NCI-H2196 (cell line): ENCODE results near the gene TFEB.

Experiments used
- DNase-seq: peaks from one replicate; lab custom pipeline; 2025; ENCODE audit not compliant: unreplicated experiment; lab: John Stamatoyannopoulos, UW

Gene TFEB

DNA sequence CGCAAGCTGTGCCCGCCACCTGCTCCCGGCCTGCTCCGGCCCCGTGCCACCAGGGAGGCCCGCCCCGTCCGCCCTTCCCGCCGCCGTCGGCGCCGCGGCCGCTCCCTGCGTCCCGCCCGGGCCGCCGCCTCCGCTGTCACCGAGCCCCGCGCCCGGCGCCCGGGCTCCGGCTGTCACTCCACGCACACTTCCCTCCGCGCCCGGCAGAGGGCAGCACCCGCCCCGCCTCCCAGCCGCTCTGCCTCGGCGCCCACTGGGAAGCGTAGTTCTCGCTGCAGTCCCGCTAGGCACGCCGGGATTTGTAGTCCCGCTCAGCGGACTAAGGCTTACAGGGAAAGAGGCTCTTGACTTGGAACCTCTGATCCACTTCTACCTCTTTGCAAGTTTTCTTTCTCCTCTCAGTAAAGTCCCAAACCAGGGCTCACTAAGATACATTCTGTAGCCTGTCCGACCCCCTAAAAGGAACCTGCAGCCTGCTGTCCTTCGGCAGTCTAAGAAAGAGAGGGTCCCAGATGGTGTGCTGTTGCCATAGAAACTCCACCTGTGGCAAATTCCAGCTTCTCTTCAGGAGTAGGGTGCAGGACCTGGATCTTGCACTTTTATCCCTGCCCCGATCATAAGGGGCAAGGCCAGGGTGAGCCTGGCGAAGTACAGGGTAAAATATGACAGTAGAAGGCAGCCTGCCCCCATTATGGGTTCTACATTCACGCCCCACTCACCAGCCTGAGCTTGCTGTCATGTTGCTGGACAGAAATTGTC lies at the start of gene TFEB:
Gene TFEB, minus strand, starts transcription at position 182 of the 759 bp plus-strand sequence. CDS start 44,395 bp downstream, outside the sequence.
- DNase-seq = peak; percentile 95

DNA sequence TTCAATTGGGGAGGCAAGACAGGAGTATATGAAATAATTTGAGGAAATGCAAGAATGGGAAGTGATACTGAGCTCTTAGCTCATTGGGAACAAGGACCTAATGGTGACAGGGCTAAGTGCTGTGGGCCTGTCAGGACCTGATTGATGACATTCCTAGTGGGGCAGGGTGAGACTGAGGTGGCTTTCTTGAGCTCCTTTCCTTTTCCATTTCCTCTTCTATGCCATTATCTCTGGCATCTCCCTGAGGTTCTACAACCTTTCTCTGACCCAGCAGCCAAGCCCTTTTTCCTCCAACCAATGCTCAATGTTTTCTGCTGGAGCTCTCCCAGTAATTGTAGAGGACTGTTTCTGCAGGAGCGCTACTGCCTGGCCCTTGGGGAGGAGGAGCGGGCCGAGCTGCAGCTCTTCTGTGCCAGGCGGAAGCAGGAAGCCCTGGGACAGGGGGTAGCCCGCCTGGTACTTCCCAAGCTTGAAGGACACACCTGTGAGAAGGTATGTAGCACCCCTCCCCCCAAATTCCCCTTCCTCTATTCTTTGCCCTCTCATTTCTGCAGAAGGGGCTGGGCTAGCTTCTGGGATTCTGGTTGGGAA lies 49.3 kb upstream of the TFEB start:
- no peak for DNase-seq

DNA sequence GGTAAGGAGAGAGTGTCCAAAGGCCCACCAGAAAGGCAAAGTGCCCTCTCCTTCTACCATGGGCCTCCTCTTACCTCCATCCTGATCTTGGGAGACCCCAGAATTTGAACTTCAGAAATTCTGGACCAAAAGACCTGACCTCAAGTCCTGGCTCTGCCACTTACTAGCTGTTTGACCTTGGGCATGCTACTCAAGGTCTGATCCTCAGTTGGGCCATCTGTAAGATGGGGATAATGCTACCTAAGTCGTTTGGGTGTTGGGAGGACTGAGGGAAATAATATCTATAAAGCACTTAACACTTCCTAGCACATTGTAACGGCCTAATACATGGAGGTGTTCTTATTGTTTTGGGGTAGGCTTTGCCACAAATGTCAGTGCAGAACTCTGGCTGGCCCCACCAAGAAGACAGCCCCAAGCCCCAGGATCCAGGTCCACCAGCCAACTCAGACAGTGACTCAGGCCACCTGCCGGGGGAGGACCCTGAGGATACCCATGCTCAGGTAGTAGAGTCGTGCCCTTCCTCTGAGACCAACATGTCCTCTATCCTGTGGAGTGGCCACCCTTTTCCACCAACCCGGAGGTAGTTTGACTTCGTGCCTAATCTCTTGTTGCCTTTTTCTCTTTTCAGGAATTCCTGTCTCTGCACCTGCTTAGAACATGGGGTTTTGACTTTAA lies 47.8 kb upstream of the TFEB start:
- no peak for DNase-seq

DNA sequence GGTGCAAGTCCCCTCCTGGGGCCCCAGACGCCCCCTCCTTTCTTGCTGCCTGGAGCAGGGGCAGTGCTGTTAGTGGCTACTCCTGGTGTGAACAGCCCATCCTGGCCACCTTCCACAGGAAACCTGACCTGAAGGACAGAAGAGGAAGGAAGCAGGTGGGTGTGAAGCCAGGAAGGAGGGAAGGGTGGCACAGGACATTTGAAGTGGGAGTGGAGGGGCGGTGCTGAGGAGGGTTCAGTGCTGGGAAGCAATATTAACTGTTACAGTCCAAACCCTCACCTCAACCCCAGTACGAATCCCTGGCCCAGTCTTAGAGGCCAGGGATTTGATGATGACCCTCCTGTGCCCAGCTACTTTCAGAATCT lies 45.9 kb upstream of the TFEB start:
- peak; percentile 61 for DNase-seq

DNA sequence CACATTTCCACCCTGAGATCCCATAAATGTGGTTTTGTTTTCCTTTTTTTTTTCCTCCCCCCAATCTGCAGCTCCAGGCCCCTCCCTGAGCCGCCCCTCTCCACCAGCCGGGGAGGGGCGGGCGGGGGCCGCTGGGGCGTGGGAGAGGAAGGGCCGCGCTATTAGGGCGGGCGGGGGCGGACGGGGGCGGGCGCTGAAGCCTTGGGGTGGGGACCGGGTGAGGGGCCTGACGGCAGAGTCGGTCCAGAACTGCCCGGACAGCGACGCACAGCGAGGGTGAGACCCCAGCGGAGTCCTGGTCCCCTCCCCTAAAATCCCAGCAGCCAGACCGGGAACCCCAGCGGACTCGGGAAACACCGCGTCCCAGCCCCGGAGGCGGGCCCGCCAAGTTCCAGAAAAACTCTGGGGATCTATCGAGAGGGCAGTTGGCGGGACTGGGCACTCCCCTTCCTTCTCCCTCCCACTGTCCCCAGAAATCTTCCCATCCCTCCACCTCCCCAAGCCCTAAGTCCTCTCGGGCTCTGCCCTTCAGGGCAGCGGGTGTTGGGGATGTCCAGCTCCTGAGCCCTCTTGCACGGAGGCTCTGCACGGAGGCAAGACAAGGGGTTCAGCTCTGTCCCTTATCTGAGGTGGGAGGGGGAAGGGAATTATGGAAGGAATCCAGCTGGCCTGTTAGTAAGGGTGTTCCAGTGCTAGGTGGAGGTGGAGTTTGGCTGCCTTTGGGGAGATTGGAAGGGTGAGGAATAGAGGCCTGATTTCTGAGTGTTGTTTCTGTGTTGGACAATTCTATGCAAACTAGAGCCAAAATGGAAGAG lies 45.4 kb upstream of the TFEB start, which contains the start of gene PRICKLE4:
Gene PRICKLE4, plus strand, starts transcription at position 232 of the 815 bp plus-strand sequence. CDS start 2,692 bp downstream, outside the sequence.
- peak; percentile 61 for DNase-seq

DNA sequence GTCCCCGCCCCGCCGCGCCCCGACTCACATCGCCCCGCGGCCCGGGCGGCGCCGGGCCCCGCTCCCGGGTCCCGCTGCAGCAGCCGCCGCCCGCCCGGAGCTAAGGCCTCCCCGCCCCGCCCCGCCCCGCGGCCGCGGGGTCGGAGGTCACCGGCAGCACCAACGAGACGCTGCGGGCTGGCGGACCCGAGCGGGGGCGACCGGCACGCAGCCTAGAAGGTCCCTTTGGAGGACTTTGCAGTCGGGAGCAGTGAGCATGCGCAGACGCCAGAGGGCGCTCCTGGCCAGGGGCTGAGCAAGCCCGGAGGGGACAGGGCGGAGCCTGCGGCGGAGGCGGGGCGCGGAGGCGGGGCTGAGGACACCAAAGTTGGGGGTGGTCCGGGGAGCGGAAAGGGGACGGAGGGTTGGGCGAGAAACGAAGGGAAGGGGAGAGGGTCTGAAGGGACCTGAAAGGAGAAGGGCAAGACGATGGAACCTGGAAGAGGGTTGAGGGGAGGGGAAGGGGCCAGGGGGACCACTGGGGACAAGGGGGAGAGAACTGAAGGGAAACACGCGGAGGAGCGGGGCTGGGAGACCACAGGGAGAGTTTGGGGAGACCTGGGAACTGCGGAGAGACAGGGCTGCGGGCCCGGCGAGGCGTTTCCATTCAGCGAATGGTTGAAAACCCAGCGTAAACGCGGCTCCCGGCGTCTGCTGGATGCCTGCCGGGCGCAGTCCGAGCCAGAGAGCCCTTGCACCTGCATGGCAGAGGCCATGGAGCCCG lies 44.6 kb upstream of the TFEB start, which contains the start of gene FRS3:
Gene FRS3, minus strand, starts transcription at position 113 of the 763 bp plus-strand sequence. CDS start 2,913 bp downstream, outside the sequence.
- DNase-seq = peak; percentile 97

DNA sequence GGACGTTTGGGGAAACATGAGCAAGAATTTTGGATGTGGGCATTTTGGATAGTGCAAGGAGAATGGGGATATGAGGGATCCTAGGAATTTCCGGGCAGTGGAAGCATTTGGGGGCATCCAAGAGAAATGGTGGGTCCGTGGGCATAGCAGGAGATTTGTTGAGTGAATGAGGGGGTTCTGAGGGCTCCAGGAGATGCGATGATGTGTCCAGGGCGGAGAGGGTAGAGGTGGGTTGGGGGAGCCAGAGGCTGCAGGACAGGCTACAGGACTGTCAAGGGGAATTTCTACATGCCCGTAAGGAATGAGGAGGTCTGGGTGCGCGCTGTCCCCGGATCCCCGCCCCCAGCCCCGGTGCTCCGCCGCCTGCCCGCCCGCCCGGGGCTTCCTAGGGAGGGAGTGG lies 43.9 kb upstream of the TFEB start:
- no peak for DNase-seq

DNA sequence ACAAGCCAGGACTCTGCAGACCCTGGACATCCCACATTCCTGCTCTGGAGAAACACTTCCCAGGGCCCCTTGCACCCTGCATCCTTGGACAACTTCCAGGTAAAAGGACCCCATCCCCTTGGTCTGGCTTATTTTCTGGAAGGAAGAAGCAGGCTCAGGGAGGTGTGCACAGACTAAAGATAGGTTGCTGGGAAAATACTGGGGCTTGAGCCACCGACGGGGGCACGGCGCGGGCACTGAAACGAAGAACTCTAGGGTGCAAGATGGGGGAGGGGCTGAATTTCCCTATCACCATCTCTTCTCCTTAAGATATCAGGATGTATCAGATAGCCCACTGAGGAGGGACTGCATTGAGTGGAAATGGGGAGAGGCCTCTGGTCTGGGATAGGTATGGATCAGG lies 43.5 kb upstream of the TFEB start:
- no peak for DNase-seq

DNA sequence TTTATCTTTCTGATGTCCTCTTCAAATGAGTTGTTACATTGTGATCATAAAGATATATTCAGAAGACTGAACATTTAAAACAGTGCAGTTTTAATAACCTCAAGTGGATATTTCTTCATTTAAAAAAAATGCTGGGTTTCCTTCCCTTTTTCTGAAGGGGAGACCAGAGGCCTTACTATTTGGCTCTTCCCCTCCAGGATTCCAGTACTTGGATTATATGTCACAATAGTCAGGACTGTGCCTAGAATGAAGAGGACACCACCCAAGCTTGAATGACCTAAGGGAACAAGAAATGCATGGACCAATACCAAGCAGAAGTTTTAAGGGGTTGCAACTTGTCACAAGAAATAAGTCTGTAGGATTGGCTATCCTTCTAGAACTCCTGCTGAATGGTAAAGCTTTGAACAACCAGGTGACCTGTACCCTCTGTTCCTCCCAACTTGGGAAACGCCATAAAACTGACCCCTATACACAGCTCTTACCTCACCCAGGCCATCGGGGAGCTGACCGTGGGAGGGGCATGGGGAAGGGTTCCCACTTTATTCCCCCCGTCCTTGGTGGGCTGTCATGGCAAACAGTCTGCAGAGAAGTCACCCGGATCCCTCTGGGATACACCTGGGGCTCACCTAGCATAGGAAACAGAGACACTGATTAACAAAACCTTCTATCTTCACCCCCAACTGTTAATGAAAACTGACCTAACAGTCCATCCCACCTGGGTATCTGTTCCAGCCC lies 42.3 kb upstream of the TFEB start:
- DNase-seq = no peak

DNA sequence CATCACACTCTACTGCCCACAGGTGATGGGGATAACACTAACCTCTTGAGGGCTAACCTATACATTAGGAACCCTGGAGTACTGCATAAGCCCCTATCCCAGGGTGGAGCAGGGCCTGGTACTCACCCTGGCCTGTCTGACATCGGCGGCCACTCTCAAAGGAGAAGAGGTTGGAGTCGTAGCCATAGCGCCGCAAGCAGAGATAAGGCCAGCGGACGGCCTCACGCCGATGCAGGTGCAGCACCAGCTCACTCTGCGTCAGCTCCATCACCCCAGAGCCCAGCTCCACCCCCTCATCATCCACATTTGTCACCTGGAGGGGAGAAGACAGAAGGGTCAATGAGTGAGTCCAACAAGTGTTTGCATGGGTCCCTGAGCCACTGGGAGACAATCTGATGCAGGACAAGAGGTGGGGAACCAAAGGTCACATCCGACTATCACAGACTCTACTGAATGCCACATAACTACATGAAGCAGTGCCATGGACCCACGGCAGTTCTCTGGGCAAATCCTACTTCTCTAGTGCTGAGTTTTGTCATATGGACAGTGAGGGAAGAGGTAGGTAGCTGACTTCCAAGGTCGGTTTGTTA lies 40.0 kb upstream of the TFEB start:
- DNase-seq = no peak

DNA sequence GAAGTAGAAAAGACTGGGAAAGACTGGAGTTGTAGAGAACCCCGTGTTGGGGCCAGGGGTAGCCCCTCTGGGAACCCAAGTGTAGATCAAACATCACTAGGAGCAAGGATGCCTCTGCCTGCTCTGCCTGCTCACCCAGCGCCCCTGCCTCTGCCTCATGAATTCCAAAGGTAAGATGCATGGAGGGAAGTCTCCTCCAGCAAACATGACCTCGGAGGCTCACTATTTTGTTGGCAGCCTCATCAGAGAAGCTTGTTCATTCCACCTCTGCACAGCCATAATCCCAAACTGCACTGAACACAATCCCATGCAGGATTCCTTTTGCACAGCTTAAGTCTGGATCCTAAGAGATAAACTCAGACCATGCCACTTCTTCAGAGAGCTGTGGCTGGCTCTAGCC lies 39.4 kb upstream of the TFEB start:
- no peak for DNase-seq

DNA sequence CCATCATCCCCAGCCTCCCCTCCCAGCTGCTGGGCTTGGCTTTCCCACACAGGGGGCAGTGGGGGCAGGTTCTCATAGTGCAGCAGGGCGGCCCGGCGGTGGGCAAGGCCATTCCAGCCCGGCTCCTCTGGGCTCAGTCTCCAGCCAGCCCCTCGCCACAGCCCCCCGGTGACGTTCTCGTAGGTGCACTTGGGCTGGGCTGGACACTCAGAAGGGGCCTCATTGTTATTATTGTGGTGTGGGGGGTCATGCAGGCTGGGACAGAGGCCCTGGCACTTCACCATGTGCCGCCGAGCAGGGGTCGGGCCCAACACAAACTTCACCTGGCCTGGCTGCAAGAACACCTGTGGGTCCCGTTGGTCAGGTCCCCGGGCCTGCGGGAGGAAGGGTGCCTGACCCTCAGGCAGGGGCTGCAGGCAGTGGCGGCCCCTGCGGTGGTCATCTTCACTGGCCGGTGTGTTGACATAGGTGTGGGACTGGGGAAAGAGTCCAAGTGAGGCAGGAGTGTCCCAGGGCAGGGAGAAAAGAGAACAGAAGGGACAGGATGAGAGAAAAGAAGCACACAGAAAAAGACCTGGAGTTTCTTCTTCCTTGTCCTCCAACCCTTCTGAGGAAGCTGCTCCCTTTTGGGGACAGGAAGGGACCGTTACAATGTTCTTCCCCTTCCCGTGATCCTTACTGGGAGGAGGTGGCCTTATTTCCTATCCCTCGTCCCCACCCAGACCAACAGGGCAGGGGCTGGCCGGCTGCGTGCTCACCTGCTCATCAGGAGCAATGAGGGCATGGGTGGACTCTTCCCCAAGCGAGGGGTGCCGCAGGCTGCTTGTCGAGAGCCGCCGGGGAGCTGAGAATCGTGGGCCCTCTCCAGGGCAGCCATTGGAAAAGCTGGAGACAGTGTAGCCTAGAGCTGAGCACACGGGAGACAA lies 35.9 kb upstream of the TFEB start:
- no peak for DNase-seq

DNA sequence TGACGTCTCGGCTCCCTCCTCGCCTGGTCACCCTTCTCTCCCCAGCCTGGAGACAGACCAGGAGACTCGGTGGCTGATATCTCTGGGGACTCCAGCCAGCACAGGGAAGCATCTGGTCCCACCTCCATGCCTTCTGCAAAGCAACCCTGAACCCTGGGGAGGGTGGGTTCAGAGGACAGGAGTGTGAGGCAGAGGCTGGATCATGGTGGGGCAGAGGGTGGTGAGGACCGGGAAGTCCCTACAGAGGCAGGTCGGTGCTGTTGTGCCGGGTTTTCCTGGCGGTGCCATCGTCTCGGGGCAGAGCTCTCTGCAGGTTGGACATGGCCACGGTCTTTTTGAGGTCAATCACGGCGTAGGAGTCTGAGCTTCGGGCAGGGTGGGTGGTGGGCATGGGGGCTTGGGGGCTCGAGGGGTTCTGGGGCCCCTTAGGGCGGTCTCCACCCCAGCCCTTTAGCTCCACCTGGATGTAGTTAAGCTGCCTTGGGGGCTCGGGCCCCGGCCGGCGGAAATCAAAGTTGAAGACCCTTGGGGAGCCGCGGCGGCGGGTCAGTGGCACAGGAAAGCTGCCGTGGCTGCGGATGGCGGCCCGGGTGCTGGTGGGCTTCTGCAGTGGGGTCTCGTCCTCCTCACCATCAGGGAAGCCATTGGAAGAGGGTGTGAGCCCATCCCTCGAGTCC lies 35.1 kb upstream of the TFEB start:
- DNase-seq = no peak

DNA sequence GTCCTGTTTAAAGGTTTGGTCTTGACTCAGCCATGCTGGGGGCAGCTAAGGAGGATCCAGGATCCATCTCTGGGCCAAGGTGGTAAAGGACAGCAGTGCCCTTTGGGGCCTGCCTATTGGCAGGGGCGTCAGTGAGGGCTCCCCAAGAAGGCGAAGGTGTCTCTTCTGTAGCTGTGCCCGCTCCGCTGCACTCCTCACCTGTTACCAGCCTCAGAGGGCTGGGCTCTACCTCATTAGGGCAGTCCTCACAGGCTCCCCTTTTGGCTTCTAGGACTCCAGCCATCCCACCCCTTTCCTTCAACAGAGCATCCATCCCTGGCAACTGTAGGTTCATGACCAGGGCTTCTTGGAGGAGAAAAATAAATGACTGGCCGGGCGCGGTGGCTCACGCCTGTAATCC lies 34.0 kb upstream of the TFEB start:
- no peak for DNase-seq

DNA sequence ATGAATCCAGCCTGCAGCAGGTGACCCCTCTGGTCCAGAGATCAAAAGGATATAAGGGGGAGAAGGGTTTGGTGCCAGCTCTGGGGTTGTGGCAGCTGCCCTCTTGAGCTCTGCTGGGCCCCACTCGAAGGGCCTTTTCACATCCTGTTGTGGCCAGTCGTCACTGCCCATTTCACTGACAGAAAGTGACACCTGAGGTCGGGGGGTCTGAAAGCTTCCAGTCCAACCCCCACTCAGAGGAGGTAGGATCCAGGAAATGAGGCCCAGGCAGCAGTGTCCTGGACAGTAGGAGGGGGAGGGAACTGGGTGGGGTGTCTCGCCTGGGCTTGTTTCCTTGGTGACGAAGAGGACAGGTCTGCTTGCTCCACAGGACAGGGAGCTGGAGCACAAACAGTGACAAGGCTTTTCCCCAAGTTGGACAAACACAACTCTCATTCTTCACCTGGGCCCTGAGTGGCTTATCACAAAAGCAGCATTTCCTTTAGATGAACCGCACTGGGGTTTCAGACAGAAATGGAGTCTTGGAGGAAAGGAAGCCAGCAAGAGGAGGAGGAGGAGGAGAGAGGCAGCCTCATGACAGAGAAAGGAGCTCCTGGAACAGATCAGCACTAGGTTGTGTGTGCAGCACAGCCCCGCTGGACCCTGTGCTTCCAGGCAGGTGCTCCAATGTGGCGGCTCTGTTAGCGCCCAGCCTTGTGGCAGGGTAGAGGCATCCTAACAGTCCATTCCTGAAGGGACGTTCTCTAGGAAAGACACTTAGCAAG lies 33.3 kb upstream of the TFEB start:
- peak; percentile 55 for DNase-seq

DNA sequence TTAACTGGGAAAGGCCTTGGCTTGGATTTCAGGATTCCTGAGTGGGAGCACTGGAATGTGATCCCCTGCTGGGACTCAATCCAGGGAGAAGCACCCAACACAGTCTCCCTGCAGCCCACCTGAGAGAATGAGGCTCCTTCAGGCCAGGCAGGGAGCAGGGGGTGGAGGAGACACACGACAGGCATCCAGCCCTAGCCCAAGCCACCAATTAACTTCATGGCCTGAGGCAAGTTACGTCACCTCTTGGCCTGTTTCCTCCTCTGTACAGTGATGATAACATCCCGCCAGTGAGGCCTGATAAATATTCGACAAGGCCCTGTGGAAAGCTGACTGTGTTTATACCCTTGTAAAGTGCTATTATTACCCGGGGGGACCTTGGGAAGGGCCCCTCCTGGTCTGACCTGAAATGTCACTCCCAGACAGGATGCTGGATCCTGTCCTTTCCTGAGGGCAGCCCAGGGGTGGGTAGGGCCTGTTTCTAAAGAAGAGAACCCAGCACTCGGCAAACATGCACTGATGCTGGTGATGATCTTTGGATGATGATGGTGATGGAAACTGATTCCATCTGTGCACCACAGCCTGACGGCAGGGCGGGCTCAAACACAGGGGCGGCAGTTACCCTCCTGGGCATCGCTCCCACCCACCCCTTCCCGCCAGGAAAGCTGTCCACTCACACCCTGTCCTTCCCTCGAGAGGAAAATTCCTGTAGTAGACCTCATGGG lies 31.9 kb upstream of the TFEB start:
- DNase-seq = peak; percentile 40
